CD4-positive, alpha-beta T cell treated with Interleukin-10 for 1 hour (primary cell): ENCODE data around the gene NDUFB5.
"Not testable (repeated sequence)": the region's sequence is repeated elsewhere in the genome, so short reads cannot be mapped to it uniquely, and the experiment has no call there.

ENCODE experiments used
- DNase-seq: peaks from one replicate; pipeline ENCODE4 v3.0.0-alpha.2; 2020

Gene NDUFB5

GRCh38 chr3:179640469-179640868 is 35.9 kb downstream of the NDUFB5 start:
- DNase-seq = no peak

GRCh38 chr3:179642871-179643270 is 38.3 kb downstream of the NDUFB5 start:
- DNase-seq = no peak

GRCh38 chr3:179643837-179644236 is 39.2 kb downstream of the NDUFB5 start:
- DNase-seq = not testable (repeated sequence)

GRCh38 chr3:179646177-179646576 is 41.6 kb downstream of the NDUFB5 start:
- DNase-seq = no peak

- no peak for DNase-seq
These were observed 47.3 kb downstream of the NDUFB5 start for GRCh38 chr3:179651687-179652446.

GRCh38 chr3:179652447-179653095 is 48.0 kb downstream of the NDUFB5 start, which contains the start of gene USP13:
Gene USP13 (plus strand): TSS chr3:179653040. CDS start chr3:179653226, 186 bp downstream.
- peak; percentile 68 for DNase-seq

GRCh38 chr3:179653096-179653797 is 48.7 kb downstream of the NDUFB5 start:
- peak; percentile 60 for DNase-seq

GRCh38 chr3:179655236-179655635 is 50.6 kb downstream of the NDUFB5 start:
- DNase-seq = no peak

- no peak for DNase-seq
These were observed 54.0 kb downstream of the NDUFB5 start for GRCh38 chr3:179658606-179659005.

GRCh38 chr3:179660872-179661271 is 56.3 kb downstream of the NDUFB5 start:
- DNase-seq = no peak

- no peak for DNase-seq
These were observed 57.2 kb downstream of the NDUFB5 start for GRCh38 chr3:179661777-179662176.

- no peak for DNase-seq
These were observed 58.5 kb downstream of the NDUFB5 start for GRCh38 chr3:179663093-179663492.

GRCh38 chr3:179666030-179666429 is 61.4 kb downstream of the NDUFB5 start:
- no peak for DNase-seq

- DNase-seq = no peak
These were observed 61.9 kb downstream of the NDUFB5 start for GRCh38 chr3:179666436-179667035.

GRCh38 chr3:179668429-179668828 is 63.8 kb downstream of the NDUFB5 start:
- DNase-seq = no peak

- DNase-seq = no peak
These were observed 65.7 kb downstream of the NDUFB5 start for GRCh38 chr3:179670311-179670710.

GRCh38 chr3:179671309-179671708 is 66.7 kb downstream of the NDUFB5 start:
- no peak for DNase-seq

- DNase-seq = no peak
These were observed 67.2 kb downstream of the NDUFB5 start for GRCh38 chr3:179671747-179672242.

- DNase-seq = no peak
These were observed 68.3 kb downstream of the NDUFB5 start for GRCh38 chr3:179672918-179673317.

GRCh38 chr3:179673523-179673922 is 68.9 kb downstream of the NDUFB5 start:
- DNase-seq = no peak

- no peak for DNase-seq
These were observed 71.5 kb downstream of the NDUFB5 start for GRCh38 chr3:179676081-179676480.
